HG03469 (cell line): Measurements from ENCODE around the gene B3GLCT.
"Not testable (repeated sequence)": the region's sequence is repeated elsewhere in the genome, so short reads cannot be mapped to it uniquely, and the experiment has no call there.

ENCODE experiments used
- ATAC-seq: cut with Tn5 transposase; IDR thresholded peaks from one replicate; pipeline ENCODE4 v1.9.1; 2021; ENCODE audit warnings: mild to moderate bottlenecking, moderate library complexity, moderate number of reproducible peaks; ENCODE audit not compliant: unreplicated experiment

The B3GLCT gene

DNA sequence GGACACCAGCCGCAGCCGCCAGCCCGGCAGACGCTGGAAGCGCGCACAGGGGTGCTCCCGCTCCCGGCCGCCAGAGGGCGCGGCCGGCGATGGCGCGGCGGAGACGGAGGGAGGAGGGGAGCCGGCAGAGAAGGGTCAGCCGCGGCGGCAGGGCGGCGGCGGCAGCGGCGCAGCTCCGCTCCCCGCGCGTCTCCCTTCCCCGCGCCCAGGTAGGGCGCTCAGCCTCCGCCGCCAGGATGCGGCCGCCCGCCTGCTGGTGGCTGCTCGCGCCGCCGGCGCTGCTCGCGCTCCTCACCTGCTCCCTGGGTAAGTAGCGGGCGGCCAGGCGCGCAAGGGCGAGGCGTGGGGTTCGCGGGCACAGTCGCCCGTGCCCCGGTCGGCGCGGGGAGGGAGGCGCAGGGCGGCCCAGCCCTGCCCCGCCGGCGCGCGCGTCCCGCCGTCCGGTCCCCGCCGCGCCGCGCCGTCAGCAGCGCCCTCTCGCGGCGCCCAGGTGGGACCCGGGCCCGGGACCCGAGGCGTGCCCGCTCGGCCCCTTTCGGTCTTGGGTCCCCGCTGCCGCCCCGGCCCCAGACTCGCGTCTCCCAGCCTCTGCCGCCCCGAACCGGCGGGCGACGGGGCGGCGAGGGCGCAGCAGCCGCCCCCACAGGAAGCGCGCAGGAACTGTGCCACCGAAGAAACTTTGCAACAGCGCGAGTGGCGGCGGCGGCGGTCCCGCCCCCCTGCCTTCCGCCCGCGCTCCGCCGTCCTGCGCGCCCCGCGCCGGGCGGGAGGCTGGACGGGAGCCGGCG, at the start of gene B3GLCT:
Gene B3GLCT, plus strand, starts transcription at position 127 of the 788 bp plus-strand sequence. Its CDS starts 110 bp downstream, at position 237.
- peak; percentile 82 for ATAC-seq

DNA sequence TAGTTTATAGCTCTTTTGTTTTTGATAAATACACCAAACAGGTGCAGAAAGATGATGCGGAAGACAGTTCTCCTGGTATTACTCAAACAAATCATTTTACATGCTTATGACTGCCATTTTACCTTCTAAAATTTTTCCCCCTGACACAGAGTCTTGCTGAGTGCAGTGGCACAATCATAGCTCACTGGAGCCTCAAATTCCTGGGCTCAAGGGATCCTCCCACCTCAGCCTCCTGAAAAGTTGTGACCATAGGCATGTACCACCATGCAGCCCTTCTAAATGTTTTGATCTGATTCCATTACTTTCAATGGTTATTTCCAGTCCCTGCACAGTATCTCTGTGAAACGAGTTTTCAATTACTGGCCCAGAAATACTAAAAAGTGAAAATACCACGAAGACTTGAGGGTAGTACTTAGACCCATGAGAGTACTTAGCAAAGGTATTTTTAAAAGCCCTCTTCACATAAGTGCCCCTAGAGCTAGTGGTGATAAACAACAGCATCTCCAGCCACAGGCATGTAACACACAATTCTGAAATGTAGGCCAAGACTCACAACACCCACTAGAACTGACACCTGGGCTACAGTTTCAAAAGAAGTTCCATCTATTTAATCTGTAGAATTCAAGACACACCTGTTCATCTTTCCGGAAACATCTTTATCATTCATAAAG, 49.3 kb upstream of the B3GLCT start:
- ATAC-seq = no peak

DNA sequence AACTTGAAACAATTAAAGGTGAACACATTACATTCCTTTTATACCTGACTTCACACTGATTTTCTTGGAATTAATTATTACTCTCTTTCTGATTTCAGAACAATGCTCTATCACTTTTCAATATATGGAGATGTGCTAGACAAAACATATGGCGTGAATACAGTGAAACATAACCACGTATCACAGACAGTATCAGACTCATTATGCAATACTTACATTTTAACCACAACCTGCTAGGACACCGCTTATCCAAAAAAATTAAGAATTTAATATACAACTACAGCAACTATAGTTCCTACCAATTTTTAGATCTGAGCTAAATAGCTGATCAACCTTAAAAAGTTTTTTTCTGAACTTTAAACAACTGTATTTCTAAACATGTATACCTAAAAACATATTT, 47.9 kb upstream of the B3GLCT start:
- ATAC-seq = no peak

DNA sequence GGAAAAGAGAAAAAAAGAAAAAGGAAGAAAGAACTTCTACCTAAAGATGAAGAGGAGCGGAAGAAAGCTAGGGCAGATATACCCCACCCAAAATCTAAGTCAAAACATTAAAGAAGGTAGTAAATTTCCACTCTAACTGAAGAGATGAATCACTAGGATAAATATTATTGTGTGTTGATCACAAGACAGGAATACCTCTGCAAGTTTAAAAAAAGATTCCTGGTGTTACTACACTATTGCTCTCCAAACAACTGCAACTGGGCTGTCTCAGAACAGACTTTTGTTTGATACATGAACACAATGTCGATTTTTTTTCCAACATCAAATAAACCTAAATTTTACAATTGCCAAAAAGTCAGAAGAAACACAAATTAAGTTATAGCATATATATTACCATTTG, 44.8 kb upstream of the B3GLCT start:
- no peak for ATAC-seq

DNA sequence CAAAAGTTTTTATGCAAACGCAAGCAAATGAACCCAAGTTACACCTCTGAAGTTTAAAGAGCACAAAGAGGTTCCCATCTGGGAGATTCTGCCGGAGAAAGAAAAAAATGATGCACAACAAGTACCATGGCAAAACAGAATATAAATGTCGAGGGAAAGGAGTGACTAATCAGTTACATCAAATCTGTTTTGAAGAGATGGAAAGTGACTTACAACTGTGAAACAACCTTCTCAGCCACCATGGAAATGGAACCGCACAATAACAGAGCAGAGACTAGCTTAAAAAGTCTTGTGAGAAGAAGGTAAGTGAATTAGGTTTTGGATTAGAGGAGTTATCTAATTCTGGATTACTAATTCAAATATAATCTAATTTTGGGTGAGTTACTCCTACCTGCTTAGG, 40.5 kb upstream of the B3GLCT start:
- ATAC-seq = no peak

DNA sequence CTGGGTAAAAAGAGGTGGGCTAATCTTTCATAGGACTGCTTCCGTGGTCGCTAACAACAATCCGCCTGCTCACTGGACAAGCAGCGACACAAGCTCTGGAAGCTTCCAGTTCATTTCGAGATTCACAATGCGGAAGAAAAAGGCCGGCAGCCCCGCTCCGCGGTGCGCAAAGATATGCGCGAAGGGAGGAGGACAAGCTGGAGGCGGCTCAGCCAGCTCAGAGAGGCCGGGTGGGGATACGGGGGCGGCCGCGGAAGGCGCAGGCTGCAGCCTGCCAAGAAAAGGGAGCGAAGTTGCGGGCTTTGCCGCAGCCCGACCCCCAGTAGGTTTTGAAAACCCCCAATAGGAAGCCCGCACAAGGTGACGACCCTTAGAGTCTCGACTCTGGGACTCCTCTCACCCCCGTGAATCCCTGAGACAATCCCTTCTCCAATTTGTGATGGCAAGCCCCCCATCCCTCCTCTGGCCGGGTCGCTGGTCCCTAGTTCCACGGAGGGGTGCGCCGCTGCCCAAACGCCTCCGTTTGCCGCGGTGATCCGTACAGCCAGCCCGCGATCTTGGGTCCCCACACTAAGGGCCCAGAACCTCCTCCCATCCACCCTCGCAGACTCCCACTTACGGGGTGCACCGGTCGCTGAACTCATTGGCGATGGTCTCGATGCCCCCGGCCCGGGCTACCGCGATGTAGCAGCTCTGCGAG, 38.8 kb upstream of the B3GLCT start:
- ATAC-seq = peak; percentile 23

DNA sequence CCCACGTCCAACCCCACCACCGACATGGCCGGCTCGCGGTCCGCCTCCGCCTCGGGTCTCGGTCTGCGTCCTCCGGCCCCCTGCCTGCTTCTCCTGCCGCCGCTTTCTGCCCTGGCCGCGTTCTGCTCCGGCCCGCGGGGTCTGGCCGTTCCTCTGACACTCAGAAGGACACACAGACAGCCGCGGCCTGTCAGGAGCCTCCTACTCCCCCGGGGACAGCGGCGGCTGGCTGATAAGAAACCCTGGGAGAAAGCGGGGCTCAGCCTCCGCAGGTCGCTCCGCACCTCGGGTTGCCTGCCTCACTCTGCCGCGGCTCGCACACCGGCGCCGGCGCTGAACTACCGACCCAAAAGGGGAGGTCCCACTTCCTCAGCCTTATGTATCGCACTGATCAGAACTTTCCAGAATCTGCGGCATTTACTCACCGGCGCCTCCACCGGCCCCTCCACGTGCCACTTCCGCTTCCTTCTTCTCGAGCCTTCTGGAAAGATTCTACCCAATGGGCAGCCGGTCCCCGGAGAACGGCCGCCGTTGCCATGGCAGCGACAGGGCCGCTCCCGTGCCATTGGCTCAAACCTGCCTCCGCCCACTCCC, 38.1 kb upstream of the B3GLCT start, which contains the start of gene HSPH1:
Gene HSPH1, minus strand, starts transcription at position 348 of the 594 bp plus-strand sequence. Its CDS starts 322 bp downstream, at position 26.
- ATAC-seq = peak; percentile 61

DNA sequence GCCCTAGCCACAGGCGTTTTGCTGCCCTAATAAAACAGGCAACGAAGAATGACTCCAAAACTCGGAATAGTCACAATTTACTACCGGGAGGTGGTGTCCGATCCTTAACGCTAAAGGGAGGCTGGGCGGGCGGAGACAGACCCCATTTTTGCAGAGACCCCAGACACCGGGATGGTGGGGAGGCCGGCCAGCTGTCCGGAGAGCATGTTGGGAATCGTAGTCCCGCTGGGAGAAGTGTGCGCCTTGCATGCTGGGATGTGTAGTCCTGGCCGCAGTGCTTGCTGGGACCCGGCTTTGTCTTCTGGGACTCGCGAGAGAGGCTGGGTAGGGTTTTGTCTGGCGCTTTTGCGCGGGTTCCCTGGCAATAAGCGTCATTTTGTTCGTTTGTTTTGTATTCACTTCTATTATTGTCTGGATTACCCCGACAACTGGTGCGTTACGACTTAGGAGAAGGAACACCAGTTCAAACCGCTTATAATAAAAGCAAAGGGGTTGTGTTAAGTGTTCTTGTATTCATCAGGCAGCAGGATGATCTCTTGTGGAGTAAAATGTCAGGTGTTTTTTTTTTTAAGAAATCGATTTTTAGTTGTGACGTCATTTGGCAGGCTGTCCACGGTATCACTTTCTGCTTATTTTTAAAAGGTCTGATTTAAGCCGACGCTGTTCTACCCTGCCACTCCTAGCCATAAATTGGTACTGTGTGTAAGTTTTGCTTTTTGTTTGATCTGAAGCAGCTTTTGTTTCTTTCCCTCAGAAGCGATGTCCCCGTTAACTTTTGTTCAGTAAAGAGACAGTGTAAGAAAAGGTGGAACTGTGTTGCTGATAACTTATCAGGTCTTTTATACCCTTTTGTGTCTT, 37.4 kb upstream of the B3GLCT start:
- peak; percentile 57 for ATAC-seq

DNA sequence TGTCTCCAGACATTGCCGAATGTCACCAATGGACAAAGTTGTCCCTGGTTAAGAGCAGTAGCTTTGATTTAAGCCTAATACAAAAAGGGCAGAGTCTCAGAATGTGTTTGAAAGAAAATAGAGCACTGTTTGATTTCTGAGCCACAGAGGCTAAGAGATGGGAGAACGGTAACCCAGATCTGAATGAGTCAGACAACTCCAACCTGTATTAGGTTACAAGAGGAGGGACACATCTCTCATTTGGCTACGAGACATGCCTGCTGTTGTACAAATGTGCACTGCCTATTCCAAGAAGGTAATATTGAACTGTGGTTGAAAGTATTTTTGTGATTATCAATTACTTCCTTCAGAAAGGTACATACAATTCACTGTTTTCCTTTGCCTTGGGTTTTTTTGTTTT, 33.2 kb upstream of the B3GLCT start:
- ATAC-seq = no peak

DNA sequence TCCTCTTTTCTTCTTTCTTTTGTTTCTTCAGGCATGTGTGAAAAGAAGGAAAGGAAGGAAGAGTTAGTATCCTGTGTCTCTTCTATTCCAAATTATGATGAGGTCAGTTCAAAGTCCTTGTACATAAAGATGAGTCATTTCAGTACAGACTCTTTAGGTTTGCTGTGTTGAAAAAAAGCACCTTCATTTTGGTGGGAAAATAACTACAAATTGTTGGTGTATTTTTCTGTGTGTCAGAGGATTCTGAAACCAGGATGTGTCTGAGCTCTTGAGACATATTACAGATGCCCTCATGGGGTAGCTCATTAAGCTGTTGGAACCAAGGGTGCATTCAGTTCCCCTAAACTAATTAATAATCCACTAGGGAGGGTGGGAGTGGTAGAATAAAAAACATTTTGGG, 32.3 kb upstream of the B3GLCT start:
- ATAC-seq = peak; percentile 49

DNA sequence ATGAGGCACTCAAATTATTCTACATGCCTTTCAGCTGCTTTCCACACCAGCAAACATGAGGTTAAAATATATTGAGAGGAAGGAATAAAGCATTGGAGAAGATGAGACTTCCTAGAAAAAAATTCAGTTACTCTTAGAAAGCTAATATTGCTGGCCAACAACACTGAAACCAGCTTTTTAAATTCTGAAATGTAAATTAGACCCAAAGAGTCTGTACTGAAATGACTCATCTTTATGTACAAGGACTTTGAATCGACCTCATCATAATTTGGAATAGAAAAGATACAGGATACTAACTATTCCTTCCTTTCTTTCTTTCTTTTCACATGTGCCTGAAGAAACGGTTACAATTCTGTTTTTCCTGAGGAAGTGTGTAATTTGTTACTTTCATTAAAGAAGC, 31.6 kb upstream of the B3GLCT start:
- peak; percentile 43 for ATAC-seq

DNA sequence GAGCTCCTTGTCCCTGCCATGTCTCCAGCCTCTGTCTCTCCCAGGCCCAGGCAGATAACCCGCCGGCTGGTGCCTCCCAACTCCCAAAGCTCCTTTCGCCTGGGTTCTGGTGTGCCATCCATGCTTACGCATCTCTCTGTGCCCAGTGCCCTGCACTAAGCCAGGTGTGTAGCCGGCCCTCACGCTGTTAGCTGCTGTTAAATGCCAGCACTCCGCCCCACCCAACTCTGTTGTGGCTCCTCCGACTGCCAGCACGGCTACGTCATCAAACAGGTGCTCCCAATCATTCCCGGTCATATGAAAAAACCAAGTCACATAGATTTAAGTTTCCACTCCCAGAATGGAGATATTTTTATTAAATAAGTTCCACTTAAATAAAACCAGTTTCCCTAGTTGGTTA, 31.0 kb upstream of the B3GLCT start:
- ATAC-seq = no peak

DNA sequence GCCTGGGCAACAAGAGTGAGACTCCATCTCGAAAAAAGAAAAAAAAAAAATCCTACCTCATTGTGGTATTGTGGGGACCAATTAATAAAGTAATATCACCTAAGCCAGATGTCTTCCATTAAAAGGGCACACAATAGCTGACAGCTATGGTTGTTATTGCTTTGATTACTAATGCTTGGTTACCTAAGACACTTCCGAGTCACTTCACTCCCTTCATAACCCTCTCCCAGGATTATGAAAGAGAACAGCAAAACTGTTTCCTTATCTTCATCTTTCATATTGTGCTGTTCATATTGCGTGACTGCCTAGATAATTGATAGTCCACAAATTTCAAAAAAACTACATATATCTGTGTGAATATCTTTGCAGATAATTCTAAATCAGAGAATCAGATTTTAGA, 27.8 kb upstream of the B3GLCT start:
- no peak for ATAC-seq

DNA sequence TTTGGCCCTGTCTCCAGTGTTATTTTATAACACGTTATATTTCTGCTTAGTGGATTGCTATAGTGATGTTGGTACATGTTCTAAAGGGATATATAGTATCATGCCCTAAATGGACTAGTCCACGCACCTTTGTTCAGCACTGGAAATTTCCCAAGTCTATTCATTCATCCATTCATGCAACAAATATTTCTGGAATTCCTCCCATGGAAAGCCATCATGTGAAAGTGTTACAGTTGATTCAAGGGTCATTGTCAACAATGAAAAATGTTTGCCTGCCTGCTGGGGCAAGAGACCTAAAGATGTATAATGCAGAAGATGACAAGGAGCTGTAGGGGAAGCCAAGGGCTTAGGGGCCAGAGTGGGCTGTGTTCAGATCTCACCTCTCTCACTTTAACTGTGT, 27.2 kb upstream of the B3GLCT start:
- ATAC-seq = no peak

DNA sequence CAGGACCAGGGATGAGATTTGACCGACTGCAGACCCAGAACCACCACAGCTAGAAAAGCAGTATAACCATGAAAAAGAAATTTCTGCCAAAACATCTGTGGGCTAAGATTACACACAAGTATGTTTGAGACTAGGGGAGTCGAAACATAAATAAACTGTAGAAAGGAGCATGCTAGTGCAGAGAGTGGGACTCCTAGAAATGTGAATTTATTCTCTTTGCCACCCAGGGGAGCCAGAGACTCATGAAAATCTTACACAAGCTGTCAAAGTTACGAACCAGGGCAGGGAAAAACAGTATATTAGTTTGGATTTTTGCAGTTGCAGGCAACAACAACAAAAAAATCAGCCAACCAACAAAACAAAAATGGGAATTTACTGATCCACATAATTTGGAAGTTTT, 25.8 kb upstream of the B3GLCT start:
- no peak for ATAC-seq

DNA sequence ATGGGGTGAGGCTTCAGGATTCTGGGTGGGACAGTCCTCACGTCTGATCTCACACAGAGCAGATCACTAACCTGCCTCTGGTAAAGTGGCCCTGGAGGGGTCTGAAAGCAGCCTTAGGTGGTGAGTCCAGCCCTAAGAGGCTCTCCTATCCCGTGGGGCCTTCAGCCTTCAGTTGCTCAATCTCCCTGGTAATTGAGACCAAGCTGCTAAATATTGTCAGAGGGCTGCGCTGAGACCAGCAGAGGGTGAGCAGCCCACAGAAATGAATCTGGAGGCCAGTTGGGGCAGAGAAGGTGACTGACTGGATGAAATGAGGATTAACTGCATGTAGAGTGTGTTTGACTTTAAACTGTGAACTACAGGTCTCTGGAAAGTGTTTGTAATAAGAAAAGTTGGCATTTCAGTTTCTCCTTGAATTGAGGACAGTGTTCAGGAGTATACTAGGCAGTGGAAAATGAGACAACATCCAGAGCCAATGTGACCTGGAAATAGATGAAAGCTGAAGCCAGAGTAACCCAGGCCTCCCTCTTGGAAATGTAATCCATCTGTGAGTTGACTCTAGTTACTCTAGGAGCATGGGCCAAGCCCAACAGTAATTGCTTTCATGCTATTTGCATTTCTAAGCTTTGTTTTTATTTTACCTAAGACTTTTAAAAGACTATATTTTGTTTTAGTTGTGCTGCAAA, 23.8 kb upstream of the B3GLCT start:
- ATAC-seq = no peak

DNA sequence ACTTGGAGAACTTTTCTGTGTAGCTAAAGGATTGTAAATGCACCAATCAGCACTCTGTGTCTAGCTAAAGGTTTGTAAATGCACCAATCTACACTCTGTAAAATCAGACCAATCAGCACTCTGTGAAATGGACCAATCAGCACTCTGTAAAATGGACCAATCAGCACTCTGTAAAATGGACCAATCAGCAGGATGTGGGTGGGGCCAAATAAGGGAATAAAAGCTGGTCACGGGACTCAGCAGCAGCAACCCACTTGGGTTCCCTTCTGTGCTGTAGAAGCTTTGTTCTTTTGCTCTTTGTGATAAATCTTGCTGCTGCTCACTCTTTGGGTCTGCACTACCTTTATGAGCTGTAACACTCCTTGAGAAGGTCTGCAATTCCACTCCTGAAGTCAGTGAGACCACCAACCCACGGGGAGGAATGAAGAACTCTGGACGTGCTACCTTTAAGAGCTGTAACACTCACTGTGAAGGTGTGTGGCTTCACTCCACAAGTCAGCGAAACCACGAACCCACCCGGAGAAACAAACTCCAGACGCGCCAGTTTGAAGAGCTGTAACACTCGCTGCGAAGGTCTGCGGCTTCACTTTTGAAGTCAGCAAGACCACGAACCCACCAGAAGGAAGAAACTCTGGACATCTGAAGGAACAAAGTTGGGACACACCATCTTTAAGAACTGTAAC, 21.8 kb upstream of the B3GLCT start:
- not testable (repeated sequence) for ATAC-seq

DNA sequence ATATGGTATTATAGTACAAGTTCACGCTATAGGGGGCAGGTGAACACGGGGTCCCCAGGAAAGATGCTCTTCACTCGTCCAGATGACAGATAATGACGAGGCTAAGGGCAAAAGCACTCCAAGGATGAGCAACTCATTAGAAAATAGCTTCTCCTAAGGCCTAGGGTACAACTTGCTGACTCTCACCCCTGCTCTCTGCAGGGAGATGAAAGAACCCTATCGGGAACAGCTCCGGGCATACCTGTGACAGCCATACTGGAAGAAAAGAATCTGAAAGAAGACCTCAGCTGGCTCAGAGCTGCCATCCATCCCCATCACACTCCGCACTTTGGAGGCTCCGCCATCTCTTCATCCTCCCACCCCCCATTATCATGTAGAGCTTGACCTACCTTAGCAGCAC, 20.5 kb upstream of the B3GLCT start:
- ATAC-seq = no peak

DNA sequence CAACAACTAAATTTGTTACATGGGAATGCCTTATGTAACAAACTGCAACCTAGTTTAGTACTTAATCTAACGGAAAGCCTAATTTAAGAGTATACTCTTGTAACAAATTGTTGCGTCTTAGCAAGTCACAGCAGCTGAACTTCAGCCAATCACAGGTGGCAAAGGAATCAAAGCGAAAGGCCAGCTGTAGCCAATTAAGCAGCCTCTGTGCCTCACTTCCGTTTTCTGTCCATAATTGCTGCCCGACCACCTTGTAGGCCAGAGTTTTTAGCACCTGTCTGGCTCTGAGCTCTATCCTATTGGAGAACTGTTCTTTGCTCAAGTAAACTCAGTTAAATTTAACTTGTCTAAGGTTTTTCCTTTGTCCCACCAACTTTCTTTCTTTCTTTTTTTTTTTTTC, 20.0 kb upstream of the B3GLCT start:
- no peak for ATAC-seq
